Measurements from ENCODE around the gene PHLDA2. TPM values are rescaled to one million over a fixed set of nuclear protein-coding genes. Genes with fewer than 3 reads are reported as not detected.
"Not testable (repeated sequence)": the region's sequence is repeated elsewhere in the genome, so short reads cannot be mapped to it uniquely, and the experiment has no call there.

Gene PHLDA2
- polyA plus RNA-seq, 4 donors: 0.54 to 2.5 (median 1.3) TPM

DNA sequence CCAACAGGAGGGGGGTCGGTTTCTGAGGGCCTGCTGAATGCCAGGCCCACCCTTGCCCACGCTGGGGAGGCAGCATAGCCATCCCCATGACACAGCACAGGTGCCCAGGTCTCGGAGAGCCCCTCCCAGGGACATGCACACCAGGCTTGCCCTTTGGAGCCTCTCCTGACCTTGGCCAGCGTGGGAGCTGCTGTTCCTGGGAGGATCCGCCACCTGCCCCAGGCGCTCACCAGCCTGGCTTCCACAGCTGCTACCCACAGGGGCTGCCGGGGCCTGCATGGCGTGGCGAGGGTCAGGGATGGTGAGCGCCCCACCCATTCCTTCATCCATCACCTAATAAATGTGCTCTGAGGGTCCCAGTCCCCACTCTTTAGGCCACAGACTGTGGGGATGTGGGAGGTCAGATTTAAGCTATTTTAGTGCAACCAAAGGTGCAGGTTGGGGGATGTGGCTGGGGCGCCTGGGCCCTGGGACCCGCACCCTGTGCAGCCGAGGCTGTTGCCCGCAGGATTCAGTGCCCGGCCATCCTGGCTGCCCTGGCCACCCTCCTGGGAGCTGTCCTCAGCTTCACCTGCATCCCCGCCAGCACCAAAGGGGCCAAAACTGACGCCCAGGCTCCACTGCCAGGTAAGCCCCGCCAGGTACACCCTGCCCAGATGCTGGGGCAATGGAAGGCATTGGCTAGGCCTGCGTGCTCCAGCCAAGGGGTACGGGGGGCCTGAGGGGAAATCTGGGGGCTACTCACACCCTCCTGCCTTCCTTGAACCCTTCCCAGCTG lies 12.9 kb downstream of the PHLDA2 start:
- no peak for DNase-seq (ENCODE audit: low read depth in 4 of 4, low spot score in 3 of 4)

- no peak for DNase-seq (ENCODE audit: low read depth in 4 of 4, low spot score in 3 of 4)
These were observed 13.7 kb downstream of the PHLDA2 start for GRCh38 chr11:2915473-2915872.

DNA sequence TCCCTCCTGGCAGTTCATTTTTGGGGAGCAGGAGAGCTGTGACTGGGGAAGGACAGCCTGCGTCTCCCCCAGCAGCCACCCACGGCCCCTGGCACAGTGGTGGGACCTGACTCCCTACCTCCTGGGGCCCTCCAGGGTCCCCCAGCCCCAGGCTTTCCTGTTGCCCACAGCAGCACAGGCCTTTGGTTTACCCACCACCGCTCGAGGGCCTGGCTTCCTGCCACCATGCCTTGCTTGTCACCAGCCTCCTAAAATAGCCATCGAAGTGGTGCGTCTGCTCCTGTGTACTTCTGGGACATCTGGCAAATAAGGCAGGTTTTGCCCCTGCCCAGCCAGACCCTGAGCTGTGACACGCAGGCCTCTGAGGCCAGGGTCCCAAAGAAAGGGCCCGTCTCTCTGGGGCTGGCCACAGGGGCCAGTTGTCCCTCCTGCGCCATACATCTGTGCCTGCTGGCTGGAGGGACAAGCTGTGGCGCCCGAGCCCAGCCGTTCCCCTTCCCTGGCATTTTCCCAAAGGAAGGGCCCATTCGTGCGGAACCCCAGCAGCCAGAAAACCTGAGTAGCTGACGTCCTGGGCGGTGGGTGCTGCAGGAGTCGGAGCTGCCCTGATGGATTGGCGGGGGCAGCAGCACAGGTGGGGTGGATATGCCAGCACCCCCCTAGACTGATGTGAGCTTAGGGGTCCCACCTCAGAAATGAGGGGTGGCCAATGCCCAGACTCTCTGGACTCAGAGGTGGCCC lies 14.6 kb downstream of the PHLDA2 start:
- no peak for DNase-seq (ENCODE audit: low read depth in 4 of 4, low spot score in 3 of 4)

- no peak for DNase-seq (ENCODE audit: low read depth in 4 of 4, low spot score in 3 of 4)
These were observed 15.4 kb downstream of the PHLDA2 start for GRCh38 chr11:2913776-2914175.

DNA sequence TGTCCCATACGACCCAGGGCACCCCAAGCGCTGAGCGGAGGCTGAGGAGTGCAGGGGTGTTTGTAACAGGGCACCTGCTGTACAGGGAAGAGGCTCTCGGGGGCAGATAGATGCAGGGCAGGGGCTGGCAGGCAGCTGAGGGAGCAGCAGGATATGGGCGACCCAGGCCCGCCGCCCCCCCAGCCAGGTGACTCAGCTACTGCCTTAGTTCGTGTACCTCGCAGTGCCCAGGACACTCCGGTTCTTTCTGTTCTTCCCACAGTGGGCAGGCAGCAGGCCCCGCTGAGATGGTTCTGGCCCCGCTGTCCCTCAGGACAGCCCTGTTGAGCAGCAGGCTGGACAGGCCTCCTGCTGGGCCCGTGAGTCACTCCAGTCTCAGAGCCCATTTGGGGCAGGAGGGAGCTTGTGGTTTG lies 16.2 kb downstream of the PHLDA2 start:
- DNase-seq (ENCODE audit: low read depth in 4 of 4, low spot score in 3 of 4): no peak

GRCh38 chr11:2912498-2912897 lies 16.7 kb downstream of the PHLDA2 start:
- peak in 1 of 4 donors; percentile 51 for DNase-seq (ENCODE audit: low read depth in 4 of 4, low spot score in 3 of 4)

DNA sequence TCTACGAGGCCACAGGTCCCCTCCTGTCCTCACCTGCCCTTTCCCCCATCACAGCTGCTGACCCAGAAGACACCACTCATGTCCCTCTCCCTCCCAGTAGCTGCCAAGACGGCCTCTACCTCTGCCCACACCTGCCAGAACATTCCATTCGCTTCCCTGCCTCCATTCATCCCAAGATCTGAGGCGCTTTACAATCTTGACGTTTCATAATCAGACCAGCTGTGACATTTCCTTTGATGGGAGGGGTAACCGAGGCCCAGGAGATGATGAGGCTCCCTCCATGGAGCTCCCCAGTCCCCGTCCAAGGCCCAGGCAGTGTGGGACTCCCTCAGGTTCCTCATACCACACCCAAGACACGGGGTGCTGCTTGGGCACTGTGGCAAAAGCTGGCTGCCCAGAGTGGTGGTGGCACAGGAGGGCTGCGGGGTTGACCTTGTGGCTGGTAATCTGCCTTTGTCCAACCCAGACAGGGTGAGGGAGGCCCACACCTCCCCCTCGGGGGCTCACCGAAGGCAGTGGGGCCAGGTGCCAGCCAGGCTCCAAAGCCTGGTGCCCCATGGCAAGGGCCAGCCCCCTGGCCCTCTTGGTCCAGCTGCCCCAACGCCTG lies 17.3 kb downstream of the PHLDA2 start:
- DNase-seq (ENCODE audit: low read depth in 4 of 4, low spot score in 3 of 4): no peak

- no peak for DNase-seq (ENCODE audit: low read depth in 4 of 4, low spot score in 3 of 4)
These were observed 18.0 kb downstream of the PHLDA2 start for GRCh38 chr11:2911088-2911784.

DNA sequence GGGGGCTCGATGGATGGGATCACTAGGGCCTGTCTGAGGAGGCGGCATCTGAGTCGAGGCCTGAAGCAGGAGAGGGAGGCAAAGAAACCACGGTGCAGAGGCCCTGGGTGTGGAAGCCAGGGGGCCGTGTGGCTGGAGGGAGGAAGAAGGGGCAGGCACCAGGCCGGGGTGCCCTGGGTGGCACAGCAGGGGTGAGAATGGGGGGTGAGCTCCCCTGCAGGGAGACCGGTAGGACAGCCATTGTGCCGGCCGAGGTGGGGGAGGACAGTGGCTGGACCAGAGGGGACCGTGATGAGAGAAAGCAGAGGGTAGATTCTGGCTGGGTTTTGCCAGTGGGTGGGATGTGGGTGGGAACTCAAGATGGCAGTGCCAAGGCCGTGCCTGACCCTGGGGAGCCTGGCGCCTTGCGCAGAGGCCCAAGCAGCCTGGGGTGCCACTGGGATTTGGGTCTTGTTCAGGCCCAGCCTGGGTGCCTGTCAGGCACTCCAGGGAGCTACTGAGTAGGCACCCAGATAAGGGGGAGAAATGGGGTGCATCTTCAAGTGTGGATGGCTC lies 18.7 kb downstream of the PHLDA2 start:
- DNase-seq (ENCODE audit: low read depth in 4 of 4, low spot score in 3 of 4): no peak

DNA sequence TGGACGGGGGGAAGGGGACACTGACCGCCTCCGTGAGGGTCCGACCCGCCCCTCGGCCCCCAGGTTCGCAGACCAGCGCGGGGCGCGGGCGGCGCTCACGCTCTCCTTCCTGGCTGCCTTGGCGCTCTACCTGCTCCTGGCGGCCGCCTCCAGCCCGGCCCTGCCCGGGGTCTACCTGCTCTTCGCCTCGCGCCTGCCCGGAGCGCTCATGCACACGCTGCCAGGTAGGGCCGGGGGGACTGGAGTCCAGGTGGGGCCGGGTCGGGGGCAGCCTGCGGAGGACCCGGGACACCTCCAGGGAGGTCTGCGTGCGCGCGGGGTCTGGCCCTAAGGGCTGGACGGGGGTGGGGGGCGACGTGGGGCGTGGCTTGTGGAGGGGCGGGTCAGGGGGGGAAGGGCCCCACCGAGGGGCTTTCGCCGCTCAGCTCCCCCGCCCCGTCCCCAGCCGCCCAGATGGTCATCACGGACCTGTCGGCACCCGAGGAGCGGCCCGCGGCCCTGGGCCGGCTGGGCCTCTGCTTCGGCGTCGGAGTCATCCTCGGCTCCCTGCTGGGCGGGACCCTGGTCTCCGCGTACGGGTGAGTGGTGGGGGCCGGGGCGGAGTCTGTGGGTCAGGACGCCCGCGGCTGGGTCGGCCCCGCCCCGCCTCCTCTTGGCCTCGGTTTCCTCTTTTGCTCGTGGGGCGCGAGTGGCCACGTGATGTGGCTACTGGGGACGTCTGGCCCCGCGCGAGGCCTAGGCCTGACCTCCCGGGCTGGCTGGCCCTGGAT lies 19.9 kb downstream of the PHLDA2 start:
- DNase-seq (ENCODE audit: low read depth in 4 of 4, low spot score in 3 of 4): no peak

- no peak for DNase-seq (ENCODE audit: low read depth in 4 of 4, low spot score in 3 of 4)
These were observed 21.1 kb downstream of the PHLDA2 start for GRCh38 chr11:2908130-2908529.

- not testable (repeated sequence) for DNase-seq (ENCODE audit: low read depth in 4 of 4, low spot score in 3 of 4)
These were observed 23.9 kb downstream of the PHLDA2 start for GRCh38 chr11:2905299-2905698.

- DNase-seq (ENCODE audit: low read depth in 4 of 4, low spot score in 3 of 4): no peak
These were observed 24.8 kb downstream of the PHLDA2 start for GRCh38 chr11:2904153-2905052.

- DNase-seq (ENCODE audit: low read depth in 4 of 4, low spot score in 3 of 4): no peak
These were observed 25.6 kb downstream of the PHLDA2 start for GRCh38 chr11:2903672-2904011.

DNA sequence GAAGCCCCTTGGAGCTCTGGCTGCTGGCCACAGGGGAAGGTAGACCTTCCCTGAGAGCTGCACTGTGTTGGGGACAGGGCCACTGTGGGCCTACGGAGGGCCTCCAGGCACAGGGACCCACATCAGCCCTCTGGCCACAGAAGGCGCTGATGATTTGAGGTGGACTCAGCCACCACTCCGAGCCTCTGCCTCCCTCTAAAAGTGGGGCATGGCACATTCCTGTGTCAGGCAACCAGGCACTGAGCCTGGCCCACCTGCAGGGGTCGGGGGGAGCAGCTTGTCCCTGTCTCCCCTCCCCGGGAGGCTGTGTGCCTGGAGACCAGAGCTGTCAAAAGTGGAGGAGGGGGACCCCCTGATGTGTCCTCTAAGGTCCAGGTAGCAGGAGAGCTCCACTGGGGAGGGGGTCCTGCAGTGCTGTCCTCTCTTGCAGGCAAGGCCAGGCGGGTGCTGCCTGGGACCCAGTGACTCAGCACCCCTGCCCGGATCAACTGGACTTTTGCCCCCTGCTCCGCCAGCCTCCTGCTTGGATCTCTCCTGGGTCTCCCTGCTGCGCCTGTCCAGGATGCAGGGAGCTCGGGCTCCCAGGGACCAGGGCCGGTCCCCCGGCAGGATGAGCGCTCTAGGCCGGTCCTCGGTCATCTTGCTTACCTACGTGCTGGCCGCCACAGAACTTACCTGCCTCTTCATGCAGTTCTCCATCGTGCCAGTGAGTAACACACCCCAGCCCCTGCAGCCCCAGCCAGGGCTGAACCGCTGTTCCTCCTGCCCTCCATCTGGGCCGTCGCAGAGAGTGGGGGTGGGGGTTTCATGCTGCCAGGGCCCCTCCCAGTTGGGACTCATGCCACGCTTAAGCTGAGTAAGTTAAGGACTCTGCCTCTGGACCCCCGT lies 26.2 kb downstream of the PHLDA2 start:
- DNase-seq (ENCODE audit: low read depth in 4 of 4, low spot score in 3 of 4): no peak

DNA sequence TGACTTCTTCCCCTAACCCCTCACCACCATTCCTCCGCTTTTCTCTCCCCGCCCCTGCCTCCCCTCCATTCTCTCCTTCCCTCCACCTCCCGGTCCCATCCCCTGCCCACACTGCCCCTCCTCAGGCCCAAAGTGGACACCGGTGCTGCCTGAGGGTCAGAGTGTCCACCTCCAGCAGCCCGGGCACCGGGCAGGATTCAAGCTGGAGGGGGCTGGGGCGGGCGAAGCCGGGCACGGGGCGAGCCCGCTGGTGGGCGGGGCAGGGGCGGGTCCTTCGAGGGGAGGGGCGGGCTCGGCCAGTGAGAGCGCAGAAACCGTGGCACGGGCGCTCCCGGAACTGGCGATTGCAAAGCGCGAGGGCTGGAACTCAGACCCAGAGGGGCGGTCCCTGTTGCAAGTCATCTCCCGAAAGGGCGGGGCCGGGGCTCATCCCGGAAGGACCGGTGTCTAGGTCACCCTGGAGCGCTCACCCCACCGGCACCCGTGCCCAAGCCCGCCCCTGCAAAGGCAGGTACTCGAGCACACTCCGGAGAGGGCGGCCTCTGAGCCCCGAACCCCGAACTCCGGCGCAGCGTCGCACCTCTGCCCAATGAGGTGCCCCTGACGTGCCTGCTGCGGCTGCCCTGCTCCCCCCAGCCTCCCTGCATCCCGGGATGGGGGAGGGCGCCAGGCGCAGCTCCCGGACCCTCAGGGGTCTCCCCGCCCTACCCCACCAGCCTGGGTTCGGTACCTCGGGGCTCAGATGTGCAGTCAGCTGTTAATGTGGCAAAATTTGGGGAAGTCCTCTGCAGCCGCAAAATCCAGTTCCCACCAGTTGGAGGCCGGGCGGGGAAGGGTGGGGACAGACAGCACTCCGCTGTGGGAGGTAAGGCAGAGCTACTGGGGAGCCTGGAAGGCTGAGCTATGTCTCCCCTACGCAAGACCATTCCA lies 27.1 kb downstream of the PHLDA2 start:
- DNase-seq (ENCODE audit: low read depth in 4 of 4, low spot score in 3 of 4): peak in 1 of 4 donors; percentile 62

- DNase-seq (ENCODE audit: low read depth in 4 of 4, low spot score in 3 of 4): no peak
These were observed 27.9 kb downstream of the PHLDA2 start for GRCh38 chr11:2901196-2901796.
